Measurements from ENCODE around the gene C5.

DNA sequence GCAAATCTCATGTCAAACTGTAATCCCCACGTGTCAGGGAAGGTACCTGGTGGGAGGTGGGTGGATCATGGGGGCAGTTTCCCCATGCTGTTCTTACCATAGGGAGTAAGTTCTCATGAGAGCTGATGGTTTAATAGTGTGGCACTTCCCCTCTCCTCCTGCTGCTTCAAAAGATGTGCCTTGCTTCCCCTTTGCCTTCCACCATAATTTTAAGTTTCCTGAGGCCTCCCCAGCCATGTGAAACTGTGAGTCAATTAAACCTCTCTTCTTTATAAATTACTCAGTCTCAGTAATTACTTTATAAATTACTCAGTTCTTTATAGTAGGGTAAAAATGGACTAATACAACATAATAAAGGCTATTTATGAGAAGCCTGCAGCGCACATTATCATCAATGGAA lies 17.6 kb upstream of the C5 start:
- TF ChIP-seq, protein P1, sequence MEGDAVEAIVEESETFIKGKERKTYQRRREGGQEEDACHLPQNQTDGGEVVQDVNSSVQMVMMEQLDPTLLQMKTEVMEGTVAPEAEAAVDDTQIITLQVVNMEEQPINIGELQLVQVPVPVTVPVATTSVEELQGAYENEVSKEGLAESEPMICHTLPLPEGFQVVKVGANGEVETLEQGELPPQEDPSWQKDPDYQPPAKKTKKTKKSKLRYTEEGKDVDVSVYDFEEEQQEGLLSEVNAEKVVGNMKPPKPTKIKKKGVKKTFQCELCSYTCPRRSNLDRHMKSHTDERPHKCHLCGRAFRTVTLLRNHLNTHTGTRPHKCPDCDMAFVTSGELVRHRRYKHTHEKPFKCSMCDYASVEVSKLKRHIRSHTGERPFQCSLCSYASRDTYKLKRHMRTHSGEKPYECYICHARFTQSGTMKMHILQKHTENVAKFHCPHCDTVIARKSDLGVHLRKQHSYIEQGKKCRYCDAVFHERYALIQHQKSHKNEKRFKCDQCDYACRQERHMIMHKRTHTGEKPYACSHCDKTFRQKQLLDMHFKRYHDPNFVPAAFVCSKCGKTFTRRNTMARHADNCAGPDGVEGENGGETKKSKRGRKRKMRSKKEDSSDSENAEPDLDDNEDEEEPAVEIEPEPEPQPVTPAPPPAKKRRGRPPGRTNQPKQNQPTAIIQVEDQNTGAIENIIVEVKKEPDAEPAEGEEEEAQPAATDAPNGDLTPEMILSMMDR (IDR thresholded peaks at IDR 0.05) = no peak
- TF ChIP-seq POLR2A (IDR thresholded peaks at IDR 0.05) = no peak

Data from adrenal gland (tissue), 5 donors.